Pulmonary artery endothelial cell (primary cell): Measurements from ENCODE around the gene HMCN2. TPM values are rescaled to one million over a fixed set of nuclear protein-coding genes. Genes with fewer than 3 reads are reported as not detected.

Experiments
- DNase-seq: peaks from one replicate; pipeline ENCODE4 v3.0.0-alpha.2; 2011; ENCODE audit warnings: low read depth, low spot score
- total RNA-seq: library from RNA; depleted of rRNA; stranded (reverse); fragments of >200 nt; gene quantifications from 2 replicates; pipeline ENCODE4 v1.2.3, GENCODE V29; 2014

Gene HMCN2
- total RNA-seq, 1 donor from 2014 or later, result under 0.01 TPM

- DNase-seq, result no peak
These were observed 78.8 kb downstream of the HMCN2 start for GRCh38 chr9:130344366-130344765.

- DNase-seq, result no peak
These were observed 79.7 kb downstream of the HMCN2 start for GRCh38 chr9:130345009-130345896.

- no peak for DNase-seq
These were observed 80.4 kb downstream of the HMCN2 start for GRCh38 chr9:130345897-130346385.

GRCh38 chr9:130346431-130346830 is 80.9 kb downstream of the HMCN2 start:
- no peak for DNase-seq

GRCh38 chr9:130347036-130347435 is 81.5 kb downstream of the HMCN2 start:
- no peak for DNase-seq

- DNase-seq, result no peak
These were observed 82.4 kb downstream of the HMCN2 start for GRCh38 chr9:130347931-130348330.

GRCh38 chr9:130348341-130348740 is 82.8 kb downstream of the HMCN2 start:
- no peak for DNase-seq

- no peak for DNase-seq
These were observed 83.3 kb downstream of the HMCN2 start for GRCh38 chr9:130348881-130349280.

- no peak for DNase-seq
These were observed 83.8 kb downstream of the HMCN2 start for GRCh38 chr9:130349398-130349797.

- no peak for DNase-seq
These were observed 85.8 kb downstream of the HMCN2 start for GRCh38 chr9:130351343-130351742.

- no peak for DNase-seq
These were observed 86.5 kb downstream of the HMCN2 start for GRCh38 chr9:130352081-130352480.

- DNase-seq, result no peak
These were observed 87.2 kb downstream of the HMCN2 start for GRCh38 chr9:130352586-130353285.

- DNase-seq, result no peak
These were observed 88.8 kb downstream of the HMCN2 start for GRCh38 chr9:130354378-130354777.

GRCh38 chr9:130354806-130355205 is 89.2 kb downstream of the HMCN2 start:
- DNase-seq, result no peak

- no peak for DNase-seq
These were observed 90.5 kb downstream of the HMCN2 start for GRCh38 chr9:130356033-130356432.

GRCh38 chr9:130356877-130357584 is 91.5 kb downstream of the HMCN2 start:
- DNase-seq, result no peak

GRCh38 chr9:130358928-130359327 is 93.4 kb downstream of the HMCN2 start:
- no peak for DNase-seq

- no peak for DNase-seq
These were observed 94.3 kb downstream of the HMCN2 start for GRCh38 chr9:130359819-130360218.

- no peak for DNase-seq
These were observed 95.1 kb downstream of the HMCN2 start for GRCh38 chr9:130360672-130361071.

GRCh38 chr9:130361873-130362362 is 96.4 kb downstream of the HMCN2 start:
- DNase-seq, result no peak

- no peak for DNase-seq
These were observed 97.1 kb downstream of the HMCN2 start for GRCh38 chr9:130362691-130363090.
